Endothelial cell of umbilical vein (primary cell): ENCODE results near the gene RBM3. TPM values are rescaled to one million over a fixed set of nuclear protein-coding genes. Genes with fewer than 3 reads are reported as not detected.

ENCODE experiments used
- BruUV-seq: library from RNA; stranded (reverse); fragments of 400-500 nt; replicated peaks from 2 replicates; lab custom pipeline; 2021; lab: Mats Ljungman, UMichigan
- CTCF ChIA-PET: fragments of 300-600, 350-600 bp; sonication (Branson Sonifier 250); formaldehyde crosslinking; loops from one replicate; lab custom pipeline; 2021; ENCODE audit warnings: antibody characterized with exemption, inconsistent platforms; lab: Charles Lee
- POLR2A ChIA-PET: fragments of 300-600, 350-600 bp; sonication (Branson Sonifier 250); formaldehyde crosslinking; loops from one replicate; lab custom pipeline; 2021; ENCODE audit warnings: antibody characterized with exemption, inconsistent platforms; lab: Charles Lee
- DNase-seq: peaks from one replicate; pipeline ENCODE4 v3.0.0-alpha.2; 2011; ENCODE audit warnings: low read depth, low spot score
- FAIRE-seq: peaks from 2 replicates; lab custom pipeline; 2011; peaks lifted over from hg19 to GRCh38; lab: Jason Lieb, UNC
- H2AFZ ChIP-seq: 2 replicates; pipeline ENCODE4 v1.6.0; 2012; ENCODE audit warnings: low read depth, low read length, control low read depth, inconsistent platforms
- H3K27ac ChIP-seq: 2 replicates; pipeline ENCODE4 v1.5.1; 2011; ENCODE audit warnings: low read depth, mild to moderate bottlenecking, control low read depth, low read length, moderate library complexity; ENCODE audit not compliant: insufficient read depth
- H3K27me3 ChIP-seq, 2 experiments: 2 replicates each; pipeline versions ENCODE4 v1.6.0 to v1.6.1; 2011; ENCODE audit warnings: low read length in 2 of 2, mixed read lengths in 1 of 2; ENCODE audit not compliant: control insufficient read depth in 2 of 2, insufficient read depth in 2 of 2
- H3K36me3 ChIP-seq, 2 experiments: 2 replicates in 1 of 2; 3 replicates in 1 of 2; pipeline ENCODE4 v1.5.1; 2011; ENCODE audit warnings: low read length in 2 of 2, mild to moderate bottlenecking in 1 of 2, moderate library complexity in 1 of 2; ENCODE audit not compliant: control insufficient read depth in 2 of 2, insufficient read depth in 2 of 2; ENCODE audit errors: extremely low read depth in 1 of 2
- H3K4me1 ChIP-seq: 3 replicates; pipeline ENCODE4 v1.5.1; 2011; ENCODE audit warnings: mild to moderate bottlenecking, low read length; ENCODE audit not compliant: control insufficient read depth, insufficient read depth; ENCODE audit errors: extremely low read depth
- H3K4me2 ChIP-seq: 2 replicates; pipeline ENCODE4 v1.6.1; 2011; ENCODE audit warnings: low read length, control low read depth, mixed read lengths; ENCODE audit not compliant: insufficient read depth
- H3K4me3 ChIP-seq, 3 experiments: fragments of 200-600 bp in 1 of 3; sonication (generic), shearing (Covaris generic) in 1 of 3; replicated peaks in 1 of 3; 2 replicates each; pipeline ENCODE4 v1.5.1; 2011 to 2016; ENCODE audit warnings: control low read depth in 3 of 3, low read length in 3 of 3, mild to moderate bottlenecking in 2 of 3, inconsistent platforms in 1 of 3, low read depth in 1 of 3, moderate library complexity in 1 of 3; ENCODE audit not compliant: insufficient read depth in 1 of 3
- H3K79me2 ChIP-seq: 2 replicates; pipeline ENCODE4 v1.6.0; 2012; ENCODE audit warnings: low read length, inconsistent platforms; ENCODE audit not compliant: control insufficient read depth, insufficient read depth
- H3K9ac ChIP-seq: replicated peaks from 2 replicates; pipeline ENCODE3; 2011; ENCODE audit warnings: low read length, control low read depth; ENCODE audit not compliant: insufficient read depth; ENCODE audit errors: extremely low read depth
- H3K9me1 ChIP-seq: replicated peaks from 3 replicates; pipeline ENCODE4 v1.6.0; 2011; ENCODE audit warnings: mild to moderate bottlenecking, low read length; ENCODE audit not compliant: control insufficient read depth, insufficient read depth; ENCODE audit errors: extremely low read depth
- H3K9me3 ChIP-seq: replicated peaks from 2 replicates; pipeline ENCODE4 v1.5.1; 2012; ENCODE audit warnings: low read length, inconsistent platforms; ENCODE audit not compliant: control insufficient read depth, insufficient read depth
- H4K20me1 ChIP-seq: replicated peaks from 2 replicates; pipeline ENCODE3; 2011; ENCODE audit warnings: mild to moderate bottlenecking, low read length; ENCODE audit not compliant: control insufficient read depth, insufficient read depth; ENCODE audit errors: extremely low read depth
- EZH2 ChIP-seq: IDR thresholded peaks from 2 replicates; pipeline ENCODE4 v1.6.1; 2012; ENCODE audit warnings: borderline replicate concordance, low read depth, mild to moderate bottlenecking, moderate library complexity, low read length, inconsistent platforms; ENCODE audit not compliant: severe bottlenecking
- FOS ChIP-seq: IDR thresholded peaks from 2 replicates; pipeline ENCODE4 v1.6.1; 2011; ENCODE audit warnings: mild to moderate bottlenecking, low read length, moderate library complexity, borderline replicate concordance; ENCODE audit not compliant: insufficient read depth
- GATA2 ChIP-seq: IDR thresholded peaks from 2 replicates; pipeline ENCODE4 v1.7.0; 2011; ENCODE audit warnings: low read depth, mild to moderate bottlenecking, moderate library complexity, mixed read lengths, low read length; ENCODE audit not compliant: insufficient read length, insufficient read depth
- JUN ChIP-seq: IDR thresholded peaks from 2 replicates; pipeline ENCODE4 v1.6.1; 2011; ENCODE audit warnings: borderline replicate concordance, low read depth; ENCODE audit not compliant: insufficient read length, insufficient read depth
- MAX ChIP-seq: IDR thresholded peaks from 2 replicates; pipeline ENCODE4 v1.6.1; 2011; ENCODE audit not compliant: insufficient read depth, insufficient read length
- MYC ChIP-seq: IDR thresholded peaks from one replicate; pipeline ENCODE4 v1.6.1; 2011; ENCODE audit warnings: mild to moderate bottlenecking, low read depth, low read length
- POLR2A ChIP-seq: IDR thresholded peaks from 2 replicates; pipeline ENCODE4 v1.6.1; 2012; ENCODE audit warnings: low read depth, mild to moderate bottlenecking, control low read depth, low read length
- POLR2AphosphoS5 ChIP-seq: IDR thresholded peaks from 2 replicates; pipeline ENCODE4 v1.6.1; 2012; ENCODE audit warnings: low read depth, mild to moderate bottlenecking, control low read depth, low read length, moderate library complexity; ENCODE audit not compliant: insufficient read depth
- dilution Hi-C: fragments of 300-500 bp; cut with MboI; formaldehyde crosslinking; loops from one replicate; pipeline ENCODE4 v1.15.0; 2019; ENCODE audit warnings: low sequenced_read_pairs; ENCODE audit not compliant: extremely low pct_ligation_motif_present
- intact Hi-C: fragments of 100-400 bp; cut with micrococcal nuclease; formaldehyde crosslinking; loops from one replicate; pipeline ENCODE4 v1.10.0; 2022
- polyA plus RNA-seq, 4 experiments: library from polyadenylated mRNA; depleted of rRNA in 3 of 4; stranded (reverse) in 3 of 4; unstranded in 1 of 4; fragments of >200 nt; gene quantifications; 2 replicates each; pipeline versions ENCODE4 v1.2.1 to v1.2.3, GENCODE V29; 2011 to 2012; ENCODE audit warnings: missing spikeins in 1 of 4
- total RNA-seq: library from RNA; stranded (reverse); gene quantifications from 2 replicates; pipeline ENCODE4 v1.2.3, GENCODE V29; 2021
- TF ChIP-seq, protein P1 (sequence below), 2 donors: IDR thresholded peaks; 1 replicate in 1 of 2; 2 replicates in 1 of 2; pipeline ENCODE4 v1.5.1; 2011; ENCODE audit warnings: low read length in 2 of 2, mild to moderate bottlenecking in 2 of 2, moderate library complexity in 2 of 2, control low read depth in 1 of 2, inconsistent platforms in 1 of 2, low read depth in 1 of 2; ENCODE audit not compliant: insufficient read depth in 1 of 2; ENCODE audit errors: extremely low read depth in 1 of 2

RBM3 gene
- total and polyA plus RNA-seq, 2 donors (not counting 3 experiments of a cell fraction or from before 2014, with no cell fraction given) = 313 to 477 TPM

- ChIA-PET POLR2A (interaction anchor here (1.0 to 1.9 kb wide), 4 partner anchors 9 to 16 kb away, joined by 3 to 7 read pairs (median 5); partner anchors contain the start of gene RBM3), CTCF (interaction anchor here (1.4 to 1.5 kb wide), 2 partner anchors 12 to 16 kb away, joined by 3 read pairs; no protein-coding TSS in a partner anchor)
- no peaks in the 10 kb centered on the region for H3K9me1 ChIP-seq
- FAIRE-seq (no peak), DNase-seq (peak; percentile 8)
- H3K79me2 ChIP-seq = no peaks in the 10 kb centered on the region
- TF ChIP-seq EZH2 = no peak
- TF ChIP-seq, protein P1, sequence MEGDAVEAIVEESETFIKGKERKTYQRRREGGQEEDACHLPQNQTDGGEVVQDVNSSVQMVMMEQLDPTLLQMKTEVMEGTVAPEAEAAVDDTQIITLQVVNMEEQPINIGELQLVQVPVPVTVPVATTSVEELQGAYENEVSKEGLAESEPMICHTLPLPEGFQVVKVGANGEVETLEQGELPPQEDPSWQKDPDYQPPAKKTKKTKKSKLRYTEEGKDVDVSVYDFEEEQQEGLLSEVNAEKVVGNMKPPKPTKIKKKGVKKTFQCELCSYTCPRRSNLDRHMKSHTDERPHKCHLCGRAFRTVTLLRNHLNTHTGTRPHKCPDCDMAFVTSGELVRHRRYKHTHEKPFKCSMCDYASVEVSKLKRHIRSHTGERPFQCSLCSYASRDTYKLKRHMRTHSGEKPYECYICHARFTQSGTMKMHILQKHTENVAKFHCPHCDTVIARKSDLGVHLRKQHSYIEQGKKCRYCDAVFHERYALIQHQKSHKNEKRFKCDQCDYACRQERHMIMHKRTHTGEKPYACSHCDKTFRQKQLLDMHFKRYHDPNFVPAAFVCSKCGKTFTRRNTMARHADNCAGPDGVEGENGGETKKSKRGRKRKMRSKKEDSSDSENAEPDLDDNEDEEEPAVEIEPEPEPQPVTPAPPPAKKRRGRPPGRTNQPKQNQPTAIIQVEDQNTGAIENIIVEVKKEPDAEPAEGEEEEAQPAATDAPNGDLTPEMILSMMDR (IDR thresholded peaks at IDR 0.05; ENCODE audit: extremely low read depth in 1 of 2, insufficient read depth in 1 of 2, low read depth in 1 of 2, low read length in 2 of 2) = no peak
- no peak for TF ChIP-seq POLR2AphosphoS5
- TF ChIP-seq JUN = no peak
- no peak for TF ChIP-seq MAX
- TF ChIP-seq POLR2A = no peak
- no peak for TF ChIP-seq FOS
- no peak for TF ChIP-seq GATA2
- no peak for TF ChIP-seq MYC
- no peaks in the 10 kb centered on the region for H4K20me1 ChIP-seq
- H3K4me1 ChIP-seq = peaks cover 25% of the 10 kb centered on the region
- H3K36me3 ChIP-seq = no peaks in the 10 kb centered on the region
- dilution Hi-C loops (no loop called here), intact Hi-C loops (loop anchor here (1.0 to 10.0 kb wide), 5 partner anchors 16 to 506 kb away; partner anchors contain the start of genes EBP, RBM3 and TBC1D25)
- no TSS peak for BruUV-seq
- no peaks in the 10 kb centered on the region for H3K9me3 ChIP-seq
- peak overlapping the region; percentile 29 for H3K27ac ChIP-seq
- H2AFZ ChIP-seq = no peak overlapping the region
- no peak overlapping the region for H3K9ac ChIP-seq
- H3K4me3 ChIP-seq = no peak overlapping the region
- H3K4me2 ChIP-seq = no peak overlapping the region
- H3K27me3 ChIP-seq = no peaks in the 10 kb centered on the region
Measured at GRCh38 chrX:48590203-48591103, 16.2 kb downstream of the RBM3 start.
